Transverse colon (tissue), 4 donors: Measurements from ENCODE around the gene FXYD6. TPM values are rescaled to one million over a fixed set of nuclear protein-coding genes. Genes with fewer than 3 reads are reported as not detected.

Source experiments
- DNase-seq: peaks from one replicate; pipeline ENCODE4 v3.0.0-alpha.2; 2019
- H3K27ac ChIP-seq, 4 donors: fragments of 200-600 bp; sonication (generic); 2 replicates each; pipeline ENCODE4 v1.5.1; 2016 to 2018; ENCODE audit warnings: inconsistent platforms in 4 of 4
- H3K27me3 ChIP-seq: fragments of 200-600 bp; sonication (generic); 2 replicates; pipeline ENCODE4 v1.5.1; 2017; ENCODE audit warnings: inconsistent platforms
- H3K36me3 ChIP-seq, 4 donors: fragments of 200-600 bp; sonication (generic); 2 replicates each; pipeline ENCODE4 v1.5.1; 2017 to 2019; ENCODE audit warnings: inconsistent platforms in 4 of 4
- H3K4me1 ChIP-seq, 4 donors: fragments of 200-600 bp; sonication (generic); 2 replicates each; pipeline ENCODE4 v1.5.1; 2017 to 2020; ENCODE audit warnings: inconsistent platforms in 4 of 4
- H3K4me3 ChIP-seq, 4 donors: fragments of 200-600 bp; sonication (generic); 1 replicate in 1 of 4; 2 replicates in 3 of 4; pipeline versions ENCODE4 v1.5.1 to v1.6.1; 2017 to 2019; ENCODE audit warnings: inconsistent platforms in 4 of 4
- H3K9me3 ChIP-seq, 2 donors: fragments of 200-600 bp; sonication (generic); 2 replicates each; pipeline ENCODE4 v1.5.1; 2017 to 2019; ENCODE audit warnings: inconsistent platforms in 2 of 2
- EP300 ChIP-seq: sonication (generic); formaldehyde crosslinking; IDR thresholded peaks from one replicate; pipeline ENCODE4 v1.6.1; 2017; ENCODE audit warnings: antibody characterized with exemption, low read depth
- POLR2A ChIP-seq: fragments of 450-650 bp; IDR thresholded peaks from one replicate; pipeline ENCODE4 v1.6.1; 2016; ENCODE audit warnings: antibody characterized with exemption, mild to moderate bottlenecking, moderate library complexity
- POLR2AphosphoS5 ChIP-seq, 3 donors: sonication (generic); formaldehyde crosslinking; IDR thresholded peaks; one replicate each; pipeline ENCODE4 v1.6.1; 2016; ENCODE audit warnings: antibody characterized with exemption in 3 of 3
- WGBS, 2 donors: methylation state at CpG; one replicate each; pipeline ENCODE4 v1.1.5; 2018; ENCODE audit warnings: low coverage in 1 of 2; 5-methylcytosine and 5-hydroxymethylcytosine counted together
- in situ Hi-C, 4 donors: fragments of 200-750 bp; cut with MboI; loops; one replicate each; pipeline versions ENCODE4 v1.15.0 to v1.15.1; 2017; ENCODE audit warnings: low sequenced_read_pairs in 3 of 4, low pct_ligation_motif_present in 1 of 4, low pct_unique_long_range_greater_than_20kb in 1 of 4
- intact Hi-C: fragments of 100-400 bp; cut with DNase I; formaldehyde crosslinking; loops from one replicate; pipeline ENCODE4 v1.15.1; 2023; ENCODE audit warnings: low total_unique reads
- total RNA-seq, 4 donors: library from RNA; depleted of rRNA; stranded (reverse); fragments of >200 nt; gene quantifications; one replicate each; pipeline ENCODE4 v1.1.0, GENCODE V29; 2016
- TF ChIP-seq, protein P1 (sequence below), 5 experiments: fragments of 200-600 bp in 3 of 5; fragments of 450-650 bp in 2 of 5; sonication (generic) in 3 of 5; IDR thresholded peaks; 1 replicate in 2 of 5; 2 replicates in 3 of 5; pipeline ENCODE4 v1.5.1; 2016 to 2017; ENCODE audit warnings: antibody characterized with exemption in 5 of 5, inconsistent platforms in 3 of 5, mild to moderate bottlenecking in 2 of 5, moderate library complexity in 1 of 5

Gene FXYD6
- total RNA-seq, 4 donors from 2014 or later: 29.2 to 62.5 (median 46.0) TPM

DNA sequence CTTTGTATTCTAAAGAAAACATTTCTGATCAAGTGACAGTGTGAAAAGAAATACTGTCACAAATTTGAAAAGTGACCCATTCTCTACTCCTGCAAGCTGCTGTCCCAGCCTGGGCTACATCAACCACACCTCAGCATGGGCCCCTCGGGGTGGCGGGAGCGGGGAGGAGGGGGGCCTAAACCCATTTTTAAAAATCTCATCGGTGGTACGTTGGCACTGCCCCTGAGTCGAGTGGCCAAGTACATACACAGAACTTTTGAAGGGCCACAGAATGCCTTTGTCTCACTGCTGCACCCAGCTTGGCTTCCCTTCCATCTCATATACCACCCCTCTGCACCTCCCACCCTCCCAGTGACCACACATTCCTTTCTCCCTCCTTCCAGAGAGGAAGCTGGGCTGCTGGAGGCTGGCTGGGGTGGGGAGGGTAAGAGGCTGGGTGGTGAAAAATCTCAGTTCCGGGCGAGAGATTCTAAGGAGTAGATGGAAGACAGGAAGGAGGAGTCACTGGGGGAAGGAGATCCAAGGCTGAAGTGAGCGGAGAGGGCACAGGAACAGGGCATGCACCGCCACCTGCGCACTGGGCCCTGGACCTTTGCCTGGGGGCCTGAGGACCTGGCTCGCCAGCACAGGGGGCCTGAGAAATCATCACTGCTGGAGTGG is 21.1 kb downstream of the FXYD6 start:
- TF ChIP-seq POLR2A: no peak
- TF ChIP-seq, protein P1, sequence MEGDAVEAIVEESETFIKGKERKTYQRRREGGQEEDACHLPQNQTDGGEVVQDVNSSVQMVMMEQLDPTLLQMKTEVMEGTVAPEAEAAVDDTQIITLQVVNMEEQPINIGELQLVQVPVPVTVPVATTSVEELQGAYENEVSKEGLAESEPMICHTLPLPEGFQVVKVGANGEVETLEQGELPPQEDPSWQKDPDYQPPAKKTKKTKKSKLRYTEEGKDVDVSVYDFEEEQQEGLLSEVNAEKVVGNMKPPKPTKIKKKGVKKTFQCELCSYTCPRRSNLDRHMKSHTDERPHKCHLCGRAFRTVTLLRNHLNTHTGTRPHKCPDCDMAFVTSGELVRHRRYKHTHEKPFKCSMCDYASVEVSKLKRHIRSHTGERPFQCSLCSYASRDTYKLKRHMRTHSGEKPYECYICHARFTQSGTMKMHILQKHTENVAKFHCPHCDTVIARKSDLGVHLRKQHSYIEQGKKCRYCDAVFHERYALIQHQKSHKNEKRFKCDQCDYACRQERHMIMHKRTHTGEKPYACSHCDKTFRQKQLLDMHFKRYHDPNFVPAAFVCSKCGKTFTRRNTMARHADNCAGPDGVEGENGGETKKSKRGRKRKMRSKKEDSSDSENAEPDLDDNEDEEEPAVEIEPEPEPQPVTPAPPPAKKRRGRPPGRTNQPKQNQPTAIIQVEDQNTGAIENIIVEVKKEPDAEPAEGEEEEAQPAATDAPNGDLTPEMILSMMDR (IDR thresholded peaks at IDR 0.05): no peak
- no peak for TF ChIP-seq POLR2AphosphoS5 (IDR thresholded peaks at IDR 0.05)
- TF ChIP-seq EP300: no peak
- H3K36me3 ChIP-seq: no peaks in the 10 kb centered on the region
- no peaks in the 10 kb centered on the region for H3K27me3 ChIP-seq
- no peaks in the 10 kb centered on the region for H3K9me3 ChIP-seq
- DNase-seq: no peak
- H3K27ac ChIP-seq: no peak overlapping the region
- H3K4me1 ChIP-seq: peaks cover 0 to 17% (median 7%) of the 10 kb centered on the region in 4 donors
- WGBS, 2 donors: 70 to 77% methylated on average over 4 to 12 of the region's 12 CpGs
- H3K4me3 ChIP-seq: no peak overlapping the region
- in situ Hi-C loops (loop anchor here in 1 of 4 donors (10.0 kb wide), 1 partner anchor 199 kb away; no protein-coding TSS in a partner anchor), intact Hi-C loops (loop anchor here (5.0 kb wide), 1 partner anchor 598 kb away; no protein-coding TSS in a partner anchor)

GRCh38 chr11:117852309-117852708 is 24.1 kb downstream of the FXYD6 start:
- Histone ChIP-seq H3K4me1 (peaks cover 0 to 13% (median 2%) of the 10 kb centered on the region in 4 donors), H3K27ac (peak overlapping the region in 1 of 4 donors; percentile 36), H3K4me3 (no peak overlapping the region), H3K27me3 (no peaks in the 10 kb centered on the region), H3K9me3 (no peaks in the 10 kb centered on the region), H3K36me3 (no peaks in the 10 kb centered on the region)
- WGBS, 2 donors: 62 to 67% methylated on average over 3 of the region's 3 CpGs
- DNase-seq: no peak
- TF ChIP-seq POLR2AphosphoS5 (IDR thresholded peaks at IDR 0.05) (no peak), POLR2A (no peak), EP300 (no peak)
- TF ChIP-seq, protein P1 (IDR thresholded peaks at IDR 0.05): no peak
- intact Hi-C loops: no loop called here
- in situ Hi-C loops: loop anchor here in 1 of 4 donors (10.0 kb wide), 1 partner anchor 202 kb away; no protein-coding TSS in a partner anchor

DNA sequence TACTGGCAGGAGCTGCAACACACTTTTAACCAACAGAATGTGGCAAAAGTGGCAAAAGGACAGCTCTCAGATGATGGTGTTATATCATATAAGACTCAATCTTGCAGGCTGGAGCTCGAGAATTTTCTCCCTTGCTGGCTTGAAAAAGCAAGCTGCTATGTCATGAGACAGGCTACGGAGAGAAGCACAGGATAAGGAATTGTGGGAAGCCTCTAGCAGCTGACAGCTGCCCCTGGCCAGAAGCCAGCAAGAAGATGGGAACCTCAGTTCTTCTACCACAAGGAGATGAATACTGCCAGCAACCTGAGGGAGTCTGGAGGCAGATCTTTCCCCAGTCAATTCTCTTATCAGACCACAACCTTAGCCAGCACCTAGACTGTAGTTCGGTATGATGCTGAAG is 24.6 kb downstream of the FXYD6 start:
- peaks cover 0 to 13% (median 2%) of the 10 kb centered on the region in 4 donors for H3K4me1 ChIP-seq

DNA sequence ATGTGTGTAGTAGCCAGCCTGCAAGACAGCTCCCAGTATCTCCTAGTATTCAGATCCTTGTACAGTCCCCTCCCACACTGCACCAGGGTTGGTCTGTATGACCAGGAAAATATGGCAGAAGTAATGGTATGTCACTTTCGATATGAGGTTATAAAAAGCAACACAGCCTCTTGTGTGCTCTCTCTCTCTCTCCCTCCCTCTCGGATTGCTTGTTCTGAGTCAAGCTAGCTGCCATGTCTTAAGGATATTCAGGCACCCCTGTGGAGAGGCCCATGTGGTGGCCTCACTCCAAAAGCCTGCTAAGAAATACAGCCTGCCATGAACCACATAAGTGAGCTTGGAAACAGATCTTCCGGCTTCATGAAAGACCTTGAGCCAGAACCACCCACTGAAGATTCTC is 25.4 kb downstream of the FXYD6 start:
- peaks cover 0 to 13% (median 2%) of the 10 kb centered on the region in 4 donors for H3K4me1 ChIP-seq
- no peaks in the 10 kb centered on the region for H3K36me3 ChIP-seq
- WGBS, 2 donors: 20 to 46% methylated on average over 1 to 3 of the region's 3 CpGs
- no peaks in the 10 kb centered on the region for H3K9me3 ChIP-seq
- H3K4me3 ChIP-seq: no peak overlapping the region
- intact Hi-C loops (no loop called here), in situ Hi-C loops (loop anchor here in 1 of 4 donors (10.0 kb wide), 1 partner anchor 204 kb away; no protein-coding TSS in a partner anchor)
- DNase-seq: no peak
- no peak for TF ChIP-seq POLR2AphosphoS5 (IDR thresholded peaks at IDR 0.05)
- H3K27me3 ChIP-seq: no peaks in the 10 kb centered on the region
- H3K27ac ChIP-seq: peak overlapping the region; percentile 35 to 59 (median 39)

More for the DNA sequence above, 24.6 kb downstream of the FXYD6 start:
- no peaks in the 10 kb centered on the region for H3K9me3 ChIP-seq
- 57 to 67% methylated on average over 2 to 3 of the region's 3 CpGs for WGBS, 2 donors
- no peak for DNase-seq
- H3K27ac ChIP-seq: peak overlapping the region; percentile 35 to 59 (median 39)
- no peaks in the 10 kb centered on the region for H3K27me3 ChIP-seq
- H3K4me3 ChIP-seq: no peak overlapping the region
- H3K36me3 ChIP-seq: no peaks in the 10 kb centered on the region
- in situ Hi-C loops: loop anchor here in 1 of 4 donors (10.0 kb wide), 1 partner anchor 203 kb away; no protein-coding TSS in a partner anchor
- intact Hi-C loops: no loop called here
- TF ChIP-seq EP300 (no peak), POLR2A (no peak), POLR2AphosphoS5 (IDR thresholded peaks at IDR 0.05) (no peak)
- TF ChIP-seq, protein P1 (IDR thresholded peaks at IDR 0.05): no peak
